Right cardiac atrium (tissue), 5 donors: ENCODE data around the gene GIMAP8. TPM values are rescaled to one million over a fixed set of nuclear protein-coding genes. Genes with fewer than 3 reads are reported as not detected.
"Not testable (repeated sequence)": the region's sequence is repeated elsewhere in the genome, so short reads cannot be mapped to it uniquely, and the experiment has no call there.

ENCODE experiments used
- ATAC-seq, 2 donors: fragments of 200-7000 bp; cut with Tn5 transposase; one replicate each; pipeline versions ENCODE4 v1.8.0 to v1.9.1; 2020; ENCODE audit warnings: moderate library complexity in 2 of 2, mild to moderate bottlenecking in 1 of 2
- DNase-seq, 3 donors: peaks; one replicate each; pipeline ENCODE4 v3.0.0-alpha.2; 2020
- H3K27ac ChIP-seq: one replicate; pipeline ENCODE4 v1.5.1; 2013; ENCODE audit warnings: mild to moderate bottlenecking, low read length, control low read depth, moderate library complexity
- H3K27me3 ChIP-seq: one replicate; pipeline ENCODE4 v1.6.1; 2013; ENCODE audit not compliant: control insufficient read depth, insufficient read depth
- H3K4me1 ChIP-seq: one replicate; pipeline ENCODE4 v1.6.1; 2013; ENCODE audit warnings: low read length; ENCODE audit not compliant: control insufficient read depth, insufficient read depth
- H3K4me3 ChIP-seq: one replicate; pipeline ENCODE4 v1.5.1; 2013; ENCODE audit warnings: low read length, control low read depth
- H3K9me3 ChIP-seq: one replicate; pipeline ENCODE4 v1.6.1; 2013; ENCODE audit warnings: low read length; ENCODE audit not compliant: control insufficient read depth
- WGBS: extraction: QIAGEN DNeasy Blood & Tissue Kit; methylation state at CpG from one replicate; pipeline ENCODE4 v1.1.7; 2013; 5-methylcytosine and 5-hydroxymethylcytosine counted together
- intact Hi-C, 4 donors: fragments of 100-400 bp; cut with DNase I; formaldehyde crosslinking; loops; one replicate each; pipeline versions ENCODE4 v1.11.0 to v1.14.0; 2022 to 2023
- polyA plus RNA-seq: library from polyadenylated mRNA; stranded (reverse); fragments of 200-250 nt; gene quantifications from one replicate; pipeline ENCODE4 v1.2.3, GENCODE V29; 2013
- total RNA-seq, 4 donors: library from RNA; stranded (reverse); fragmentation: NEBNext Ultra II Directional; extraction: Animal tissue kit (Norgen Biotek cat#: 25700); gene quantifications; one replicate each; pipeline ENCODE4 v1.2.1, GENCODE V29; 2021
- donor health status: healthy with polysubstance abuse.
- donor health status: DM: no; HTN: yes; CAD: no.
- donor health status: DM: no; HTN: no; CAD: no.
- donor health status: DM: no; HTN: yes; CAD: no; lungs with severe emphysema.
- donor health status: DM: yes; HTN: yes; CAD: no.

Gene GIMAP8
- total and polyA plus RNA-seq, 5 donors: 11.4 to 21.0 (median 12.2) TPM

- H3K4me1 ChIP-seq, intact Hi-C loops, H3K9me3 ChIP-seq, DNase-seq, H3K27ac ChIP-seq, H3K4me3 ChIP-seq, H3K27me3 ChIP-seq, ATAC-seq: not testable (repeated sequence)
- WGBS: 60% methylated on average over 1 of the region's 3 CpGs
These were observed 43.0 kb downstream of the GIMAP8 start for GRCh38 chr7:150493442-150493841.

GRCh38 chr7:150502519-150502918 lies 52.1 kb downstream of the GIMAP8 start:
- H3K4me3 ChIP-seq: no peak overlapping the region
- no peak overlapping the region for H3K27ac ChIP-seq
- intact Hi-C loops: no loop called here
- H3K27me3 ChIP-seq: no peaks in the 10 kb centered on the region
- no peaks in the 10 kb centered on the region for H3K4me1 ChIP-seq
- ATAC-seq: no peak
- DNase-seq: no peak
- no peaks in the 10 kb centered on the region for H3K9me3 ChIP-seq

DNA sequence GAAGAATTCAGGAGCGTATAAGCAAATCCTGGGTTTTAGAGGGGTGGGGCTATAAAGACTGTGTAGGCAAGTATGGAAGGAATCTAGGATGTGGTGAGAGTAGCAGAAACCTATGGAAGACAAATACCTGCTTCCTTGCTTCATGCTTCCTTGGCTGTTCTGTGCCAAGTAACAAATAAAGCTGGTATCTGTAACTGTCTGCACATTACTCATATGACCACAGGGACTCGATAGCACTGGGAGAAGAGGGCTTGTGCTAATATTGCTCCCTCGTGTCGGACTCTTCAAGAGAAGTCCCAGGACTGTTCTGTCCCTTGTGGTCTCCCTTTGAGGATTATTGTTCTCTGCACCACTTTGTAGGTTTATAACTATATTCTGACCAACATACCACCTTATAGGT lies 52.7 kb downstream of the GIMAP8 start:
- Histone ChIP-seq H3K27ac (no peak overlapping the region), H3K27me3 (no peaks in the 10 kb centered on the region), H3K4me1 (no peaks in the 10 kb centered on the region), H3K9me3 (no peaks in the 10 kb centered on the region), H3K4me3 (no peak overlapping the region)
- WGBS: 72% methylated on average over 4 of the region's 4 CpGs
- DNase-seq (no peak), ATAC-seq (no peak)
- intact Hi-C loops: no loop called here

- no peaks in the 10 kb centered on the region for H3K4me1 ChIP-seq
- DNase-seq (no peak), ATAC-seq (no peak)
- no peak overlapping the region for H3K27ac ChIP-seq
- no peaks in the 10 kb centered on the region for H3K27me3 ChIP-seq
- 66% methylated on average over 3 of the region's 3 CpGs for WGBS
- intact Hi-C loops: no loop called here
- H3K9me3 ChIP-seq: no peaks in the 10 kb centered on the region
- no peak overlapping the region for H3K4me3 ChIP-seq
These were observed 53.2 kb downstream of the GIMAP8 start for GRCh38 chr7:150503581-150503980.

GRCh38 chr7:150507947-150508602 lies 57.6 kb downstream of the GIMAP8 start:
- no peaks in the 10 kb centered on the region for H3K9me3 ChIP-seq
- H3K4me3 ChIP-seq: no peak overlapping the region
- no peaks in the 10 kb centered on the region for H3K4me1 ChIP-seq
- no peak overlapping the region for H3K27ac ChIP-seq
- no peak for DNase-seq
- 94% methylated on average over 4 of the region's 4 CpGs for WGBS
- intact Hi-C loops: no loop called here
- no peaks in the 10 kb centered on the region for H3K27me3 ChIP-seq
- ATAC-seq: no peak

DNA sequence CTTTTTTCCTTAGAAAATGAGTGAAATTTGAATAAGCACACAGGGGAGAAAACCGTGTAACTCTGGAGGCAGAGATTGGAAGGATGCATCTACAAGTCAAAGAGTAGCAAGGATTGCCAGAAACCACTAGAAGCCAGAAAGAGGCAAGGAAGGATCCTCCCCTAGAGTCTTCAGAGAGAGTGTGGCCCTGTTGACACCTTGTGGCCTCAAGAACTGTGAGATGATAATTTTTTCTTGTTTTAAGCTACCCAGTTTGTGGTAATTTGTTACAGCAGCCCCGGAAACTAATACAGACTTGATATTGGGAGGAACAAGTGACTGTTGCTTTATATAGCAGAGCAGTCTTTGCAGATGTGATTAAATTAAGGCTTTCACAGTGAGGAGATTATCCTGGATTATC lies 60.6 kb downstream of the GIMAP8 start:
- DNase-seq: no peak
- Histone ChIP-seq H3K4me1 (no peaks in the 10 kb centered on the region), H3K4me3 (no peak overlapping the region), H3K9me3 (no peaks in the 10 kb centered on the region), H3K27me3 (no peaks in the 10 kb centered on the region), H3K27ac (no peak overlapping the region)
- intact Hi-C loops: no loop called here
- 82% methylated on average over 2 of the region's 2 CpGs for WGBS
- ATAC-seq: no peak

GRCh38 chr7:150513758-150514157 lies 63.3 kb downstream of the GIMAP8 start:
- Histone ChIP-seq H3K4me1 (no peaks in the 10 kb centered on the region), H3K9me3 (no peaks in the 10 kb centered on the region), H3K27ac (peak overlapping the region; percentile 4), H3K4me3 (peak overlapping the region; percentile 90), H3K27me3 (no peaks in the 10 kb centered on the region)
- intact Hi-C loops: no loop called here
- WGBS: 91% methylated on average over 17 of the region's 17 CpGs
- ATAC-seq: no peak
- DNase-seq: peak in 2 of 3 donors; percentile 40 to 41

- peak within 1 kb of the TSS; percentile 90 for H3K4me3 ChIP-seq
- H3K27me3 ChIP-seq: no peaks in the 10 kb centered on the region
- DNase-seq (peak; percentile 15 to 45 (median 37)), ATAC-seq (peak; percentile 76 to 87)
- peak within 1 kb of the TSS; percentile 83 for H3K27ac ChIP-seq
- H3K4me1 ChIP-seq: no peaks in the 10 kb centered on the region
- intact Hi-C loops: no loop called here
- 52% methylated on average over 3 of the region's 3 CpGs for WGBS
- H3K9me3 ChIP-seq: no peaks in the 10 kb centered on the region
These were observed 64.4 kb downstream of the GIMAP8 start, which contains the start of gene GIMAP7 for GRCh38 chr7:150514748-150515222. Gene GIMAP7, plus strand, starts transcription at chr7:150514872. Its CDS starts 5,103 bp downstream, at chr7:150519975.

DNA sequence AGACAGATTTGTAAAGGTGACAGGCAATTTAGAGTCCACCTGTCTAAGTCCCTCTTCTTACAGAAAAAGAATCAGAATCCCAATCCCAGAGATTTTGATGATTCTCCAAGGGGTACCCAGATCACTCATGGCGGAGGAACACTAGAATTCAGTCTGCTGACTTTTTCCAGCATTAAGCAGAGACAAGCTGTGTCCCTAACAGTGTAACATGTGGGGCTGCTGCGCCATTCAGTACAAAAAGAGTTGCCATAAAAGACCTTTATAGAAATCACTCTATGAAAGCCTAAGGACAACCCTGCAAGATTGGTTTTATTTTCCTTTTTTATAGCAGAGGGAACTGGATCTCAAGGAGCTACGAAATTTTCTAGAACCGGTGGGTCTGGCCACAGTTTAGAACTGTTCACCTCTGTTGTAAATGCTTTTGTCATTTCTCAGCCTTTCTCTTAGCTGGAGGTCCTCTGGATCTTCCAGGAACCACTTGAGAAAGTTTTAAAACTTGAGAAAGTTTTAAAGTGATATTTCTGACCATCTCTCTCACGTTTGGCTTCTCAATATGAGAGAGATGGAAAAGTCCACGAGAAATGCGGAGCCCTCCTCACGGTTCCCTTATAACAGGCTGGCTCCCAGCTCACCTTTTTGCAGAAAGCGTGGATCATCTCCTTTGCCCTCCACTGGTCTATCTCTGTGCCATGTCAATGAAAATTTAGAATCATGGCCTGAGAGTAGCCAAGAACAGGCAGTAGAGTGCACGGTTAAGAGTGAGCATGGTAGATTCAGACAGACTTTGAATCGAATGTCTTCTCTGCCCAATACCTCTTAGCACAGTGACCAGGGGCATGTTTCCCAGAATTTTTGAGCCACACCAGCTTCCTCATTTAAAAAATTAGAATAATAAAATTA lies 65.1 kb downstream of the GIMAP8 start:
- no peaks in the 10 kb centered on the region for H3K9me3 ChIP-seq
- H3K4me3 ChIP-seq: peak overlapping the region; percentile 90
- H3K27ac ChIP-seq: peak overlapping the region; percentile 83
- DNase-seq (no peak), ATAC-seq (peak in 1 of 2 donors; percentile 51)
- H3K27me3 ChIP-seq: no peaks in the 10 kb centered on the region
- intact Hi-C loops: no loop called here
- no peaks in the 10 kb centered on the region for H3K4me1 ChIP-seq
- 56% methylated on average over 11 of the region's 11 CpGs for WGBS

GRCh38 chr7:150516956-150517745 lies 66.7 kb downstream of the GIMAP8 start:
- WGBS: 77% methylated on average over 1 of the region's 1 CpG
- DNase-seq: no peak
- intact Hi-C loops: no loop called here
- no peaks in the 10 kb centered on the region for H3K27me3 ChIP-seq
- H3K4me3 ChIP-seq: peak overlapping the region; percentile 90
- no peaks in the 10 kb centered on the region for H3K9me3 ChIP-seq
- H3K27ac ChIP-seq: no peak overlapping the region
- no peak for ATAC-seq
- no peaks in the 10 kb centered on the region for H3K4me1 ChIP-seq
